ENCODE measurements around the gene SMCHD1.
"Not testable (repeated sequence)": the region's sequence is repeated elsewhere in the genome, so short reads cannot be mapped to it uniquely, and the experiment has no call there.

Gene SMCHD1

DNA sequence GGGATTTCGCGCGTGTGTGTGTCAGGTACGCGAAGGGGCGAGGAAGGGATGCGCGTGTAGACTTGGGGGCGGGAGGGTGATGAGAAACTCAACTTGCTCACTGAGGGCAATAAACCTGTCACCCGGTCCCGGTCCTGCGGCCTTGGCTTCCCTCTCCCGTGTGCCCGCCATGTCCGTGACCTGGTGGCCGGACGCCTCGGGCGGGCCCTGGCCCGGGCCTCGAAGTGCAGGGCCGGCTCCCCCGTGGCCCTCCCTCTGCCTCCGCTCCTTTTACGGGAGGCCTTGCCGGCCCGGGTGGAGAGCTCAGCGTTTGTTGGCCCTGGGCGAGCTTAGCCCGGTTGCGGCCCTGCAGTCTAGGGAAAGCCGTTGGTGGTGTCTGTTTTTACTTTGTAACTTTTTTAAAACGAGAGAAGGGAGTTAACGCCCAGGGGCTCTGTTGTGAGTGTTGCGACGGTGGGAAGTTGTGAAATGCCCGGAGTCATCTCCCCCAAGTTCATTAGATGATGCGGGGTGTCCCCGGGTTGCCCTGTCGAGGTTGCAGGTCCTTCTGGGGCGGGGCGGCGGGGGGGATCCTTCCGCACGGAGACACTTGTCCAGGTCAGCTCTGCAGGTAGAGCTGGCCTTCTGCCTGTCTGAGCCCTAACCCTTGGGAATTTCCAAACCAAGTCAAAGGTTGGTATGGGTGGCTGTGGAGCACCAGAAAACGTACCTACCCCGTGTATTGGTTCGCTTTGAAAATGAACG is 883 bp downstream of the SMCHD1 start:
- H3K27ac ChIP-seq, result peak overlapping the region; percentile 82 to 99 (median 98)
- peak overlapping the region; percentile 74 to 91 (median 89) for H3K4me3 ChIP-seq

DNA sequence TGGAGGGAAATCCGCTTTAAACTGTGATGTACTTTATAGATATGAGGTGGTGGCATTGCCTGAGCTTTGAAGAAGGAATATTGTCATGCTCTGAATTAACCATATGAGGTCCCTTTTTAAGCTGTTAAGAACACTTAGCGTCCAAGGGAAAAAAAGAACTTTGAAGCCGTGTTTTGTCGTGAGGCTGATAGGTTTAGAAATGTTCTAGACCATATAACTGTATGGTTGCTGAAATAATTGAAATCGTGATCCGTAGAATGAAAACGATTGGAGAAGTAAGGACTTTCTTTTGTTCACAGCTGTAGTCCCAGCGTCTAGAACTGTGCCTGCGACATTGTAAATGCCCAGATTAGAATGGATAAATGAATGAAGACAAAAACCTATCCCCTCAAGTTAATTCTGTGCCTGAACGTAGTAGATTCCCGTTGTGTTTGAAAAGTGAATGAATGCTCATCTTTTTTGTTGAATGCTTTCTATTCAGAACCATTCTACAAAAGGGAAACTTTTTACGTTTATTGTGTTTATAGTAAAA is 1.5 kb downstream of the SMCHD1 start:
- H3K4me3 ChIP-seq, result peak overlapping the region; percentile 74 to 91 (median 89)
- peak overlapping the region; percentile 82 to 99 (median 98) for H3K27ac ChIP-seq

DNA sequence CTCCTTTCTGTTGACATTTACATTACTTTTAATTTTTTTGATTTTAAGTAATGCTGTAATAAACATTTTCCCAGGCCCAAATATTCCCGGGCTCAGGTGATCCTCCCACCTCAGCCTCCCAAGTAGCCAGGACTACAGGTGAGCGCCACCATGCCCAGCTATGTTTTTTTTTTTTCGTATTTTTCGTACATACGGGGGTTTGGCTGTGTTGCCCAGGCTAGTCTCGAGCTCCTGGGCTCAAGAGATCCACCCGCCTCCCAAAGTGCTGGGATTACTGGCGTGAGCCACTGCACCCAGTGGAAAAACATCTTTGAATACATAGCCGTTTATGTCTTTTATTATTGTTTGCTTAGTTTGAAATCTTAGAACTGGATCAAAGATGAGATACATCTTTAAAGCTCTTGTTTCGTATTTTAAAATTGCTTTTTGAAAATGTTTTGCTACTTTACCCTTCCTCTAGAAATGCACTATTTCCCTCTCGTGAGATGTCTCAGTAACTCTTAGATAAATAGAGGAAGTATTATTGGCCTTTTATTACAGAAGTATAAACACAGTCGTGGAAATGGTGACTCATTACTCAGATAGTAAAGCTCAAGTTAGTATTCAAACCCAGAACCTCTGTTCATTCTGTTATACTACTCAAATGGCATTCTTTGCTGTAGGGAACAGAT is 2.4 kb downstream of the SMCHD1 start:
- H3K27ac ChIP-seq, result peak overlapping the region in 9 of 21 experiments; percentile 33 to 98 (median 93)
- H3K4me3 ChIP-seq, result peak overlapping the region; percentile 4 to 91 (median 74)

DNA sequence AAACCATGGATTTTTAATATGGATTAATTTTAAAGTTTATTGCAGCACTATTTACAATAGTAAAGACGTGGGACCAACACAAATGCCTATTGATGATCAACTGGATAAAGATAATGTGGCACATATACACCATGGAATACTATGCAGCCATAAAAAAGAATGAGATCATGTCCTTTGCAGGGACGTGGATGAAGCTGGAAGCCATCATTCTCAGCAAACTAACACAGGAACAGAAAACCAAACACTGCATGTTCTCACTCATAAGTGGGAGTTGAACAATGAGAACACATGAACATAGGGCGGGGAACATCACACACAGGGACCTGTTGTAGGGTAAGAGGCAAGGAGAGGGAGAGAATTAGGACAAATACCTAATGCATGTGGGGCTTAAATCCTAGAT is 5.3 kb downstream of the SMCHD1 start:
- H3K4me3 ChIP-seq, H3K27ac ChIP-seq: not testable (repeated sequence)

DNA sequence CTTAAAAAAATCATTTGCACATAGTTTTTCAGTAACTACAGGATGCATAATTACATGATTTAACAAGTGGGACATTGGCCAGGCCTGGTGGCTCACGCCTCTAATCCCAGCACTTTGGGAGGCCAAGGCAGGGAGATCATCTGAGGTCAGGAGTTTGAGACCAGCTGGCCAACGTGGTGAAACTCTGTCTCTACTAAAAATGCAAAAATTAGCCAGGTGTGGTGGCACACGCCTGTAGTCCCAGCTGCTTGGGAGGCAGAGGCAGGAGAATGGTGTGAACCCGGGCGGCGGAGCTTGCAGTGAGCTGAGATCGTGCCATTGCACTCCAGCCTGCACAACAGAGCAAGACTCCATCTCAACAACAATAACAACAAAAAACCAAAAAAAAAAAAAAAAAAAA is 6.8 kb downstream of the SMCHD1 start:
- H3K4me3 ChIP-seq, result not testable (repeated sequence)

DNA sequence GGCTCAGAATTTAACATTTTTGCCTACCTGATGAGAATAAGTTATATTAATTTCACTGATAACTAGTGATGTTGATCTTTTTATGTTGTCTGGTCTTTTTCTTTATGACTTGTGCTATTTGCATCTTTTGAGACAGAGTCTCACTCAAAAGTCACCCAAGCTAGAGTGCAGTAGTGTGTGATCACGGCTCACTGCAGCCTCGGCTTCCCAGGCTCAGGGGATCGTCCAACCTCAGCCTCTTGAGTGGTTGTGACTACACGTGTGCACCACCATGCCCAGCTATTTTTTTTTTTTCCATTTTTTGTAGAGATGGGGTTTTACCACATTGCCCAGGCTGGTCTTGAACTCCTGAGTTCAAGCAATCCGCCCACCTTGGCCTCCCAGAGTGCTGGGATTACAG is 7.5 kb downstream of the SMCHD1 start:
- H3K4me3 ChIP-seq, result no peak overlapping the region
- H3K27ac ChIP-seq, result no peak overlapping the region

More for the DNA sequence above, 6.8 kb downstream of the SMCHD1 start:
- not testable (repeated sequence) for H3K27ac ChIP-seq

DNA sequence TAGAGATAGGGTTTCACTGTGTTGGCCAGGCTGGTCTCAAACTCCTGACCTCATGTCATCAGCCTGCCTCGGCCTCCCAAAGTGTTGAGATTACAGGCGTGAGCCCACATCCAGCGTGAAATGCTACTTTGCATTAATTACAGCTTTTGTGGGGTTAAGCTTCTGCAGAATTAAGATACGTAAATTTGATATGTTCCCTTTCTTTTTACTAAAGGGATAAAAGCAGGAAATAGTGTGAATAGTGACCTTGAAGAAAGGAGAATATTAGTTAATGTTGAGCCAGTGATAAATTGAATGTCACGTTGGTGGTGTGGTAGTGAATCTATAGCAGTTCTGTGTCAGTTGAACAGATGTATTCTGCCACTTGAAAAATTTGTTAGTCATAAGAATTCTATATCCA is 16.9 kb downstream of the SMCHD1 start:
- no peak overlapping the region for H3K27ac ChIP-seq
- H3K4me3 ChIP-seq, result no peak overlapping the region

DNA sequence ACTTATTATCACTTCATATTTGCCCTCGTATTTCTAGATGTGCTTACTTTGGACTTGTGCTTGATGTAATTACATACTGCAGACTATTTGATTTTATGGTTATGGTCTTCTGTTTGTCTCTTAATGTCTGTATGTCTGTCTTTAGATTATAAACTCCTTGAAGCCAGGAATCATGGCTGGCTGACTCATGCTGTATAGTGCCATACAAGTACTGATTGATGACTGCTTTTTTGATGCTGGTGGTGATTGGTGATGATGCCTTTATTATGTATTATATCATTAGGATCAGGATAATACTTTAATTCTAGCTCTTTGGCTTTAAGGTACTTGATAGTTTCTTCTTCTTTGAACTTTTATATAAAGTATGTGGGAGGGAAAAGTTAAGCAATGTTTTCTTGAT is 17.3 kb downstream of the SMCHD1 start:
- Histone ChIP-seq H3K27ac (no peak overlapping the region), H3K4me3 (no peak overlapping the region)

DNA sequence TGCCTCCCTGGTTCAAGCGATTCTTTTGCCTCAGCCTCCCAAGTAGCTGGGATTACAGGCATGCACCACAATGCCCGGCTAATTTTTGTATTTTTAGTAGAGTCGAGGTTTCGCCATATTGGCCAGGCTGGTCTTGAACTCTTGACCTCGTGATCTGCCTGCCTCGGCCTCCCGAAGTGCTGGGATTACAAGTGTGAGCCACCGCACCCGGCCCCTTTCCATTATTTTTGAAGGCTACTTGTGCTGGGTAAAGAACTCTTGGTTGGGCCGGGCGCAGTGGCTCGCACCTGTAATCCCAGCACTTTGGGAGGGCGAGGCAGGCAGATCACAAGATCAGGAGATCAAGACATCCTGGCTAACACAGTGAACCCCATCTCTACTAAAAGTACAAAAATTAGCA is 23.4 kb downstream of the SMCHD1 start:
- not testable (repeated sequence) for H3K4me3 ChIP-seq

DNA sequence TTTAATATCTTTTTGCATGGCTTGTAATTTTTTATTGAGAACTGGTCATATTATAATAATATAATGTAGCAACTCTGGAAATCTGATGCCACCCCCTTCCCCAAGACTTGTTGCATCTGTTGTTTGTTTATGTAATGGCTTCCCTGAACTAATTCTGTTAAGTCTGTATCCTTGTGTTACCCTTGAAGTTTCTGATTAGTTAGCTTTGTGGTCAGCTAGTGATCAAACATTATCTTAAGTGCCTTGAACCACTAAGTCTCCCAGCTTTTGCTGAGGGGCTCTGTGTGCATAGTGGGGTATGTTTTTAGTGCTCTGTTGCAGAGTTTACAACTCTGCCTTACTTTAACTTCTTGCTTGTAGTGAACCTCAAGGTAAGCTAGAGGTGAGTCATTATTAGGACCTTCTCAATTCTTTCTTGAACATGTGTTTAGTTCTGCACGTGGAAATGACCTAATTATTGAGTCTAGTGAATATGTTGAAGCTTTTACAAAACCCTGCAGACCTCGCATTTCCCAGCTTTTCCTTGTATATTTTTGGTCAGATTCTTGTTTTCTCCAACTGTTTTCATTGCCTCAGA is 24.8 kb downstream of the SMCHD1 start:
- no peak overlapping the region for H3K27ac ChIP-seq

More for the DNA sequence above, 23.4 kb downstream of the SMCHD1 start:
- not testable (repeated sequence) for H3K27ac ChIP-seq

DNA sequence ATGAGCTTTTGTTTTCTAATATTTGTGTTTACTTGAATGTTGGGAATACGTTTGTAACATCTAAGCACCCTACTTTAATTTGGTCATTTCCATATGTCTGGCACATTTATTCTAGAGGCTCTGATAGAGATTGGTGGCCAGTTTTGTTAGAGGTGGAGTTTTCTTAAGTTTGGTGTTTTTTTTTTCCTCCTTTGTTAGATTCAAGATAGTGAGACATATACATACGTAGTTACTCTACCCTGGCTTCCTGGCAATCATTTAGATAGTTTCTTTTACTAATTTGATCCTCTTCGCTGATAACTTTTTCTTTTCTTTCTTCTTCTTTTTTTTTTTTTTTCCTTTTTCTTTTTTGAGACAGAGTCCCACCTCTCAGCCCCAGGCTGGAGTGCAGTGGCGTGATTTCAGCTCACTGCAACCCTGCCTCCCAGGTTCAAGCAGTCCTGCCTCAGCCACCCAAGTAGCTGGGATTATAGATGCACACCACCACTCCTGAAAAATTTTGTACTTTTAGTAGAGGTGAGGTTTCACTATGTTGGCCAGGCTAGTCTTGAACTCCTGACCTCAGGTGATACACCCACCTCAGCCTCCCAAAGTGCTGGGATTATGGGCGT is 26.6 kb downstream of the SMCHD1 start:
- H3K27ac ChIP-seq, result no peak overlapping the region
- H3K4me3 ChIP-seq, result no peak overlapping the region

More for the DNA sequence above, 24.8 kb downstream of the SMCHD1 start:
- H3K4me3 ChIP-seq, result no peak overlapping the region

DNA sequence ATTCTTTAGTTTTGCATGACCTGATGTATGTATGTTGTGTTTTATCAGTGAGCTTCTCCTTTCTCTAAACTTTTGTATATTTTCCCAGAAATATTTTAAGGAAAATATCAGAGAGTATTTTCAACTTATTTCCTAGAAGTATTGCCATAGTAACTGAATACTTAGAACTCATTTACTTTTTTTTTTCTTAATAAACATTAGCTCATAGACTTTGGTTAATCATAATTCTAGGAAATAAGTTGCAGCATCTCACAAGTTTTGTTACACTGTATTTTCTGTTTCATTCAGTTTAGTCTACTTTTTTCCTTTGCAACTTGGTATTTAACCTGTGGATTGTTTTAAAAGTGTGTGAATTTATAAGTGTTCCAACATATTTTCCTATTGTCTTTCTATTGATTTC is 27.5 kb downstream of the SMCHD1 start:
- H3K27ac ChIP-seq, result peak overlapping the region in 1 of 21 experiments; percentile 38
- H3K4me3 ChIP-seq, result no peak overlapping the region

DNA sequence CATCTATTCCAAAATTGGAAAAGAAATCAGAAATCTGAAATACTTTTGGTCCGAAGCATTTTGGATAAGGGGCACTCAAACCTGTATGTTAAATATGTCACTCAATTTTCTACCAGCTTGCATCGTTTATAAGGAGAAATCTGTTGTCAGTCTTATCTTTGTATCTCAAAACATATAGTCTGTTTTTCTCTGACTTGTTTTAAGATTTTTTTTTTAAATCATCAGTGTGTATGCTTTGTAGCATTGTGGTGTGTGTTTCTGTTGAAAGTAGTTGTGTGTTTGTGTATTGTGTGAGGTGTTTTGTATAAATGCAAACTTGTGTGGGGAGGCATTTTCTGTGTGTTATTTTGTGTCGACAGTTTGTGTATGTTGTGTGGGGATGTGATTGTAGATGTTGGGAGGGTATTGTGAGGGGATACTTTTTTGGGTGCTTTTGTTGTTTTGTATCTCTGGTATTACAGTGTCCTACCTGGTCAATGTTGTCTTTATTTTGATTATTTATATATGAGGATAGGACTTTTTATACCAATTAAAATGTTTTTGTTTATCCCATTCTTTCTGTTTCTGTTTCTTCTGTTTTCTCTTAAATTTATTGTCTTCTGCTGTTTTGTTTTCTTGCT is 30.9 kb downstream of the SMCHD1 start:
- Histone ChIP-seq H3K4me3 (no peak overlapping the region), H3K27ac (no peak overlapping the region)

DNA sequence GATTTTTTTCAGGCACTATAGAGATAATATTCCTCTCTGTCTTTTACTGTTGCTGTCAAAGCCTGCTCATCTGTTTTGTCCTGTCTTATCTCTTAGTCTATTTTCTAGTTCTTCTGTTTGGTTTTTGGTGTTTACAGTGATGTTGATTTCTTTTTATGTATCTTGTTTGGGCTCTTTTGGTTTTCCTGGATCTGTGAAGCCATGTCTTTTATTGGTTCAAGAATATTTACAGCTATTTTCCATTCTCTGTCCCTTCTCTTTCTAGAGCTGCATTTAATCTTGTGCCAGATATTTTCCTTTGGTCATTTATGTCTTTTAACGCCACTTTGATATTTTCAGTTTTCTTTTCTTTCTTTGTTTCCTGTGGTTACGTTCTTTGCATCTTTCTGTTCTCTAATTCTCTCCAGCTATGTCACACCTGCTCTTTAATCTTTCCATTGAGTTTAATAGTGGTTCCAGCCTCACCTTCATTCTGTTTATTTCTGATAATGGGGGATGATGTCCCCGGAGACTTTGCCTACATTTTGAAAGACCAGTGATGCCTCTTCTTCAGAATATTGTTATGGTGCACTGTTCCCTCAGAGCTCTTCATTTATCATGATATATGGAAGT is 32.0 kb downstream of the SMCHD1 start:
- Histone ChIP-seq H3K4me3 (no peak overlapping the region), H3K27ac (no peak overlapping the region)

DNA sequence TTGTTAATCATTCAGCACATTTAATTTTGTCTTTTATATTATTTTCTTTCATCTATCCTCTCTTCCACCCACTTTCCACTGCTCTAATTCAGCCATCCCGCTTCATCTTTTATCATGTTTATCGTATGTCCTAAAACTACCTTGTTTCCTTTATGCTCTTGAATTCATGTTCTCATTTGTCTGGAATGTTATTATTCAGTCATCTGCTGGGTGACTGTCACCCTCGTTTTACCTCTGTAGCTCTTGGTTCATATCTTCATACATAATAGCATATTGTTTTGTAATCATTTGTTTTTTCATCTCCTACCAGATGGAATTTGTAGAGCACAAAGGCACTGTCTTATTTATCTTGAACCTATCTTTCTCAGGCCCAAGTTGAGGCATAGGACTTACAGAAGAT is 37.0 kb downstream of the SMCHD1 start:
- Histone ChIP-seq H3K4me3 (no peak overlapping the region), H3K27ac (no peak overlapping the region)

DNA sequence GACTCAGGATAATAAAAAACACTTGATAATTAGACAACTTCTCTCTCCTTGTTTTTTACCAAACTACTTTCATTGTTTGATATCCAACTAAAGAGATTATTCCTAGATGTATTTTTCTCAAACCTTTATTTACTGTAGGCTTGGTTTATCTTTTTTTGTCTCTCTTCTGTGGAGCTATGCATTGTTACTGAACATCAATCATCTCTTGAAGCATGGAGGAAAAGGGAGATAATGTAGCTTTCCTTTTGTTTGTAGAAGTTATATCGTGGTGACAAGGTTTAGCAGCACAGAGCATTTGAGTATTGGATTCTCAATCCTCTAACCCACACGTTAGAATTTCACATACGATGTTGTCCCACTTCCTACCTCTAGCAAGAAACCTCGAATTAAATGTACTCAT is 41.7 kb downstream of the SMCHD1 start:
- no peak overlapping the region for H3K4me3 ChIP-seq
- H3K27ac ChIP-seq, result no peak overlapping the region

DNA sequence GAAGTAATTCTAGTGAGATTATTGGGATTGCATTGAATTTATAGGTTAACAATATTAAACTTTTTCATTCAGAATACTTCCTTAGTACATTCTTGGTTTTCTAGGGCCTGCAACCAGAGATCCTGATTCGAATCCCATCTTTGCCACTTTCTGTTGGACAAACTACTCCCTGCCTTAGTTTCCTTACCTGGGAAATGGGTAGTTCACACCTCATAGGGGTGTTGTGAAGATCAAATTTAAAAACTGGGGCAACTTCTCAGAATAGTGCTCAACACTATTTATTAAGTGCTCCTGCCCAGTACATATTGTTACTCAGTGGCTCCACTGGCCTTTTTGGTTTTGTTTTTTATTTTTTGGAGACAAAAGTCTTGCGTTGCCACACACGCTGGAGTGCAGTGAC is 43.5 kb downstream of the SMCHD1 start:
- no peak overlapping the region for H3K4me3 ChIP-seq

DNA sequence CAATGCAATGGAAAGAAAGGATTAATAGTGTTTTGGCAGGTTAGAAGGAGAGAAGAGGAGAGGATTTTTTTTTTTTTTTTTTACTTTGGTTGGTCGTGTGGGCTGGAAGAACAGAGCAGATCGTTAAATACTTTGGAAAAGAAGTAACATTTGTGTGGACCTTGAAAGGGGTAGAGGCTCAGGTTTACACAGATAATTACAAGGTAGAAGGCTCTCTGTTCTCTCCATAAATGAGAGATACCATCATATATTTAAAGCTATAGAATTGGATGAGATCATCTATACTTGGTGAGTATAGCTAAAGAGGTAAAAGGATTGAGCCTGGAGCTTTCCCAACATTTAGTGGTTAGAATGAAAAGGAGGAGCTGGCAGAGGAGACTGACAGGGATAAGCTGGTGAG is 49.0 kb downstream of the SMCHD1 start:
- Histone ChIP-seq H3K4me3 (no peak overlapping the region), H3K27ac (no peak overlapping the region)

More for the DNA sequence above, 43.5 kb downstream of the SMCHD1 start:
- H3K27ac ChIP-seq, result no peak overlapping the region

DNA sequence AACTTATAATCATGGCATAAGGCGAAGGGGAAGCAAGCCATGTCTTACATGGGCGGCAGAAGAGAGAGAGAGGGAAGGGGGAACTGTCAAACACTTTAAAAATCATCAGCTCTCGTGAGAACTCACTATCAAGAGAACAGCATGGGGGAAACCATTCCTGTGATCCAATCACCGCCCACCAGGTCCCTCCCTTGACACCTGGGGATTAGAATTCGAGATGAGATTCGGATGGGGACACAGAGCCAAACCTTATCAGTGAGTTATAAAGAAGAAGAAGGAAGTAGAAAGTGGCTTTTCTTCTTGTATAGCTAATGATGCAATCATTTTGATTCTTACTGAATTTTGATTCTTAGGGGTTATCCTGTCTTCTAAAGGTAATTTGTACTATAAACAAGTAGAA is 51.4 kb downstream of the SMCHD1 start:
- no peak overlapping the region for H3K4me3 ChIP-seq
- no peak overlapping the region for H3K27ac ChIP-seq
